Activated CD4-positive, alpha-beta T cell treated with anti-CD3 and anti-CD28 coated beads, Interleukin-2, Interleukin-6, amounts not matched to agents 100 ng/mL and 50 ng/mL, durations not matched to agents 16 hours and 8 hours (primary cell): ENCODE measurements around the gene REST.
"Not testable (repeated sequence)": the region's sequence is repeated elsewhere in the genome, so short reads cannot be mapped to it uniquely, and the experiment has no call there.

Experiments used
- DNase-seq: peaks from one replicate; pipeline ENCODE4 v3.0.0-alpha.2; 2020

Gene REST

DNA sequence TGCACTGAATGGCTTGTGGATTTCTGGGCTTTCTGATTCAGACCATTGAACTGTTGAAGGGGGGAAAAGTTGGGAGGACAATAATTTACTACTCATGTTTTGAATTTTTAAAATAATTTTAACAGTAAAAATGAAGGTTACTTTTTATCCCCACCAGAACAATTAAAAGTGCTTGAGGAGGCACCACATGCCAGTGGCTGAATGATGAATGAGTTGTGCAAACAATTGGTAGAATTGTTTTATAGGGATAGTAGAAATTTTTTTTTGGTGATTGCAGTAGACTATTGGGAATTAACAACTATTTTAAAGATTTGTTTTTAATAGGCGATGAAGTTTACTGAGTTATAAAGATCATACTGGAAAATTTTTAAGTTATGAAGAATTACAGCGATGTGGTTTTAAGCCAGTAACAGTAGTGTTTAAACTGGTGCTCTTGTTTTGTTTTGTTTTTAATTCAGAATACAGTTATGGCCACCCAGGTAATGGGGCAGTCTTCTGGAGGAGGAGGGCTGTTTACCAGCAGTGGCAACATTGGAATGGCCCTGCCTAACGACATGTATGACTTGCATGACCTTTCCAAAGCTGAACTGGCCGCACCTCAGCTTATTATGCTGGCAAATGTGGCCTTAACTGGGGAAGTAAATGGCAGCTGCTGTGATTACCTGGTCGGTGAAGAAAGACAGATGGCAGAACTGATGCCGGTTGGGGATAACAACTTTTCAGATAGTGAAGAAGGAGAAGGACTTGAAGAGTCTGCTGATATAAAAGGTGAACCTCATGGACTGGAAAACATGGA is 2.7 kb downstream of the REST start:
- DNase-seq: no peak

DNA sequence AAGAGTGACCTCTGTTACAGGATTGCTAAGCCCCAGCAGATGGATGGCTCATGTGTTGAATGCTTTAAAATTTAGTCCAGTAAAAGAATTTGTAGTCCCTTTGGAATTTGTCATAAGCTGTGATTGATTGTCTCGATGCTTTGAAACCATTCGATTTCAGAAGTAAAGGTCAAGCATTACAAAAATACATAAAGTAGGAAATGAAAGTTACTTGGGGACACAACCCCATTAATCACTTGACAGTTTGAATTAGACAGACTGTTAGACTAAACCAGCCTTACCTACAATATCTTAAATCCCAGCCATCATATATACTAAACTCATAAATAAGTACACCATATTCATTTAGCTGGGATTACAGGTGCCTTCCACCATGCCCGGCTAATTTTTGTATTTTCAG is 6.6 kb downstream of the REST start:
- no peak for DNase-seq

DNA sequence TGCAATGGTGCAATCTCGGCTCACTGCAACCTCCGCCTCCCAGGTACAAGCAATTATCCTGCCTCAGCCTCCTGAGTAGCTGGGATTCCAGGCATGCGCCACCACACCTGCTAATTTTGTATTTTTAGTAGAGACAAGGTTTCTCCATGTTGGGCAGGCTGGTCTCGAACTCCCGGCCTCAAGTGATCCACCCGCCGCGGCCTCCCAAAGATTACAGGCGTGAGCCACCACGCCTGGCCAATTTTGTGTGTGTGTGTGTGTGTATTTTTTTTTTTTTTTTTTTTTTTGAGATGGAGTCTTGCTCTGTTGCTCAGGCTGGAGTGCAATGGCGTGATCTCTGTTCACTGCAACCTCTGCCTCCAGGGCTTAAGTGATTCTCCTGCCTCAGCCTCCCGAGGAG is 7.3 kb downstream of the REST start:
- DNase-seq: not testable (repeated sequence)

DNA sequence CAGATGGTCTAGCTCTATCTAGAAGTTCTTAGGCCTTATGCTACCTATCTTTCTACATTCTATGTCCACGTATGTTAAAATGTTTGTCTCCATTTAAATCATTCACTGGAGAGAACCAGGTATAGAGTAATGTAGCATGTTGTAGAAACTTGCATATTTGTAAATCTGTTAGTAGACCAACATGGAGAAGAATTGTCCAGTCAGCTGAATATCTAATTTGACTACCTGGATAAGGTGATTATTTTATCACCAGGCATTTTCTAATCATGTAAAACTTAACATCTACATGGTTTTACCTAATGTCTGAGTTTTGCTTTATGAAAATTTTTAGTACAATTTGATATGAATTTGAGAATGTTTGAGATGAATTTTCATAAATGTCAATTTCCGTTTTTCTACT is 19.5 kb downstream of the REST start:
- DNase-seq: no peak

DNA sequence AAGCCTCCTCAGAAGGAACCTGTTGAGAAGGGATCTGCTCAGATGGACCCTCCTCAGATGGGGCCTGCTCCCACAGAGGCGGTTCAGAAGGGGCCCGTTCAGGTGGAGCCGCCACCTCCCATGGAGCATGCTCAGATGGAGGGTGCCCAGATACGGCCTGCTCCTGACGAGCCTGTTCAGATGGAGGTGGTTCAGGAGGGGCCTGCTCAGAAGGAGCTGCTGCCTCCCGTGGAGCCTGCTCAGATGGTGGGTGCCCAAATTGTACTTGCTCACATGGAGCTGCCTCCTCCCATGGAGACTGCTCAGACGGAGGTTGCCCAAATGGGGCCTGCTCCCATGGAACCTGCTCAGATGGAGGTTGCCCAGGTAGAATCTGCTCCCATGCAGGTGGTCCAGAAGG is 22.9 kb downstream of the REST start:
- DNase-seq: no peak

DNA sequence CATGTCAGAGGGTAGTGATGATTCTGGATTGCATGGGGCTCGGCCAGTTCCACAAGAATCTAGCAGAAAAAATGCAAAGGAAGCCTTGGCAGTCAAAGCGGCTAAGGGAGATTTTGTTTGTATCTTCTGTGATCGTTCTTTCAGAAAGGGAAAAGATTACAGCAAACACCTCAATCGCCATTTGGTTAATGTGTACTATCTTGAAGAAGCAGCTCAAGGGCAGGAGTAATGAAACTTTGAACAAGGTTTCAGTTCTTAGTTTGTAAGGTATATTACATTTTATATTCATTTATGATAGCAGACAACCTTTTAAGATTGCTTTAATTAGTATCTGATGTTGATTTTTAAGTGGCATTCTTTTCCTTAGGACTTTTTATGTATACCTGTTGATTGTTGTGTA is 24.2 kb downstream of the REST start:
- no peak for DNase-seq

DNA sequence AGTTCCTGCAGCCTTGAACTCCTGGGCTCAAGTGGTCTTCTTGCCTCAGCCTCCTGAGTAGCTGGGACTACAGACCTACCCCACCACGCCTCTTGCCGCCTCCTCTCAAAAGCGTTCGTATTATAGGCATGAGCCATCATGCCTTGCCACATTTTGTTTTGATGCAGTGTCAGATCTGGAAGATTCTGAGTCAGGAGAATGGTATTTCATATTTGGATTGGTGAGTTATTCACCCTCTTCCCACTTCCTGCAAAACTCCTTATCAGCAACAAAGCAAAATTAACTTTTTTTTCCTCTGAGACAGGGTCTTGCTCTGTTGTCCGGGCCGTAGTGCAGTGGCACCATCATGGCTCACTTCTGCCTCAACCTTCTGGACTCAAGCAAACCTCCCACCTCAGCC is 29.6 kb downstream of the REST start:
- DNase-seq: no peak

DNA sequence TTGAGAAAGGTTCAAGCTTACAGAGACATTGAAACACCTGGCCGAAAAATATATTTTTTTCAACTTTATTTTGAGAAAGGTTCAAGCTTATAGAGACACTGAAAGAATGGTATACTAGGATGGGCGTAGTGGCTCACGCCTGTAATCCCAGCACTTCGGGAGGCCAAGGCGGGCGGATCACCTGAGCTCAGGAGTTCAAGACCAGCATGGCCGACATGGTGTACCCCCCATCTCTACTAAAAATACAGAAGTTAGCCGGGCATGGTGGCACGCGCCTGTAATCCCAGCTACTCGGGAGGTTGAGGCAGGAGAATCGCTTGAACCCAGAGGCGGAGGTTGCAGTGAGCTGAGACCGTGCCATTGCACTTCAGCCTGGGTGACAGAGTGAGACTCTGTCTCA is 32.1 kb downstream of the REST start:
- DNase-seq: not testable (repeated sequence)

DNA sequence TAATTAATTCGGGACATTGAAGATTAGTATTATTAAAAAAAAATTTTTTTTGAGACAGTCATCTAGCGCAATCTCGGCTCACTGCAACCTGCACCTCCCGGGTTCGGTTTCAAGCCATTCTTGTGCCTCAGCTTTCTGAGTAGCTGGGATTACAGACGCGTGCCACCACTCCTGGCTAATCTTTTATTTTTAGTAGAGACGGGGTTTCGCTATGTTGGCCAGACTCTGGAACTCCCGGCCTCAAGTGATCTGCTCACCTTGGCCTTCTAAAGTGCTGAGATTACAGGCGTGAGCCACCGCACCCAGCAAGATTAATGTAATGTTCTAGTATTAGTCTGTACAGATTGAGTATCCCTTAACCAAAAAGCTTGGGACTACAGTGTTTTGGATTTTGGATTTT is 32.7 kb downstream of the REST start:
- DNase-seq: no peak

DNA sequence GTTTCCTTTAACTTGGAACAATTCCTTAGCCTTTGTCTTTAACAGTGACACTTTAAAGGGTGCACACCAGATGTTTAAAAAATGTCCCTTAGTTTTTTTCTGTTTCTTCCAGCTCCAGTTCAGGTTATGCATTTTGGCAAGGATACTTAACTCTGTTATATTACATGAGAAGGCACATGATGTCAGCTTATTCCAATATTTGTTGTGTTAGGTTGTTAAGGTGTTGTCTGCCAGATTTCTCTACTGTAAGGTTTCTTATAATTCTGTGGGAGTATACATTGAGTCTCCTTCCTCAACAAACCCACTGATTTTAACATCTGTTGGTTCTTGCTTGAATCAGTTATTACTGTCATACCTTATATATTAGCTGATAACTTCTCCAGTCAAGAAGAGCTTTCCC is 33.3 kb downstream of the REST start:
- no peak for DNase-seq

DNA sequence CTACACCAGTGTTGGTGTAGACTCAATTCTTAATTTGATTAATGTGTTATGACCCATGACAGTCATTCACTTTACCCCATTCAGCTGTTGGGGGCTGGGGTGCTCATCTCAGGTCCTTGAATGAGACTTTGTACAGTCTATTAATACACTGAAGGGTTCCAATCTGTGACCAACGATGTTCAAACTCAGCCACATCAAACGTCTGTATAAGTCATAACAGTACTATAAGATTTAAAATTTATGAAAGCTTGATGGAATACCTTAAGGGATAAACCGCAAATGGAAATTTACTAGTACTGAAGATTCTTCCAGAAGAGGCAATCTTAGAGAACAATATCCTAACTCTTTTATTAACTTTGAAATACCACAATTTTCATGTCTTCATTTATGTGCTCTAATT is 33.7 kb downstream of the REST start:
- DNase-seq: no peak

DNA sequence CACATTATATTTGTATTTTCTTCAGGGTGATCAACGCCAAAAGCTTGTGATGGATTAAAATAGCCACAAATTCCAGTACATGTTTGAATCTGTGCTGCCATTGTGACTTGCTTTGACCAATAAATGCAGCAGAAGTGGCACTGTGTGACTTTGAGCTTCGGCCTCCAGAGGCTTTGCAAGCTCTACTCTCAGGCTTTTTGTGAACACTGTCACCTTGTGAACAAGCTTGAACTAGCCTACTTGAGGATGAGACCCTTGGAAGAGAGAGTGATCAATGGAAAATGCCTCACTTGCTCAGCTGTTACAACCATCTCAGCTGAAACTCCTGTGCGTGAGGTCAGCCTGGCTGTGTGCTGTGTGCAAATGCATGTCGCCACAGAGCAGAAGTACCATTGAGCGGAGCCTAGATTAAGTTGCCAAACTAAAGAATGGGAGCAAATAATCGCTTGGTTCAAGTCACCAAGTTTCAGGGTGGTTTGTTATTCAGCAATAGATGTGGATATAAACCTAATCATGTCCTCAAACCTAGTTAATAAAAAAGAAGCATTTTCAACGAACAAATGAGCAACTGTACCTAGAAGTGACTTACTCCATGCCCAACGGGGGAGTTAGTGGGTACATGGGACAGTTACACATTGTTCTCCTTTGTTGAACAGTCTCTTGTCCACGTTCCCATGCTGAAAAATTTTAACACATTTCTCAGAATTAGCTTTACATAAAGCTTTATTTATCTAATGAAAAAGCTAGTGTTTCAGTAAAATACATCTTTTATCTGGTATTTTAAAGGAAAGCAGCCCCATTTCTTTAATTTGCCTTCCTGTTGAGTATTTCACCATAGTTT is 46.2 kb downstream of the REST start:
- no peak for DNase-seq

DNA sequence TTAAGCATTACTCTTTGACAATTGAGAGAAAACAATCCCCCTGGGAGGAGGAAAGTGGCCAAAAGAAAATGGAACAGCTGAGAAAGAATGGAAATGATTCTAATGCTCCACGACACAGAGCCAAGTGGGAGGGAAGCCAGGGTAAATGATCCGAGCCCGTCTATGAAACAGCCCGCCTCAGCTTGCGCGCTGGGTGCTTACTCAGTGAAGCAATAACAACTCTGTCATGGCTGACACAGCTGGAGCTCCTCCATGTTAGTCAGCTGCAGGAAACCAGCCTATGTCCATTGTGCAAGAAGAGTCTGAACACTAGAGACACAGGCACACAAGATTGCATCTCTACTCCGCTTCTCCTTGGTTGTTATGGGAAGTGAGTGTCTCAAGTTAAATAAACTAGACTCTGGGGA is 50.4 kb downstream of the REST start:
- no peak for DNase-seq

DNA sequence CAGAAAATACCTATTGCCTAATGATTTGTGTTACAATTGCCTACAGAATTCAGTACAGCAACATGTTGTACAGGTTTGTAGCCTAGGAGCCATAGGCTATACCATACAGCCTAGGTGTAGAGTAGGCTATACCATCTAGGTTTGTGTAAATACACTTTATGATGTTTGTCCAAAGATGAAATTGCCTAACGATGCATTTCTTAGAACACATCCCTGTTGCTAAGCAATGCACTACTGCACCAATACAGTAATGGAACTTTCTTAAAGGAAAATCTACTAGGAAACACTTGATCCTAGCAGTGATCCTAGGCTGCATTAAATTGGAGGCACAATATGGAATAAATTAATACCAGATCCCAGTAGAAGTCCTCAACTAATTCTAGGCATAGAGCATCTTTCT is 51.4 kb downstream of the REST start:
- no peak for DNase-seq

DNA sequence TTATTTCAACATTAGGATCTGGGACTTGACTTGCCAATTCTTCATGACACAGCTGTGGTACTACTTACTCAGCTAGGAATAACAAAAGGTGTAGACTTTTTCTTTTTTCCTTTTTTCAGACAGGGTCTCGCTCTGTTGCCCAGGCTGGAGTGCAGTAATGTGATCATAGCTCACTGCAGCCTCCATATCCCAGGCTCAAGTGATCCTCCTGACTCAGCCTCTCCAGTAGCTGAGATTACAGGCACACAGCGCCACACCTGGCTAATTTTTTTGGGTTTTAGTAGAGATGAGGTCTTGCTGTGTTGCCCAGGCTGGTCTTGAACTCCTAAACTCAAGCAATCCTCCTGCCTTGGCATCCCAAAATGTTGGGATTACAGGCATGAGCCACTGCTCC is 53.4 kb downstream of the REST start:
- DNase-seq: no peak

DNA sequence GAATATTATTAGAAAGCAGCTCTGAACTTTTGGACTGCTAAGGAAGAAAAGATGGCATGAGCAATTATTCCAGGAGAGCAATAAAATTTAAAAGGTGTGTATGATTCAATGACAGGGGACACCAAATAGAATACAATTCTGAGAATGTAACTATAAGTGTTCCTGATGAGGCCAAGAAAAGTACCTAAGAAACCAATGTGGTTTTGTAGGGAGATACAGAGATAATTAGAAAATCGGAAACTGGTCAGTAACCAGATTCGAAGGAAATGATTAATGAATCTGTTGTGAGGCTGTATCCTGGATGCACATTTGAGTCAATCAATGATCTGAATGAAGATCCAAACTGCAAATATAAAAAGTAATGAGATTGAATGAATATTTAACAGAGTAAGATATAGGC is 63.7 kb downstream of the REST start:
- DNase-seq: peak; percentile 43

DNA sequence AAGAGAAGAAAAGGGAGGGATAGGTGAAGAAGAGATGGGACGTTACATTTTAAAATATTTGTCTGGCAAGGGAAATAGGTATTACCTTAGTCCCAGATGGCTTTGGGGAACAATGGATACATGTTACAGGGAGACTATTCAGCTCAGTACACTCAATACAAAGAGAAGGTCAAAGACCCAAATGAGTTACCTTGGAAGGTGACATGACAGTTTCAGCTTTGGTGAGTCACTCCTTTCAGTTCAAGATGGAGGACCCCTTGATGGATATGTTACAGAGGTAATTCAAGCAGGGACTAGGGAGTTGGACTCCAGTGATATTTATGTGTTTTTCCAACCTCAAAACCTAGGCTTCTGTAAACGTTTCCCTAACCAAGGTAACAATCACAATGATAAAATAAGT is 64.7 kb downstream of the REST start:
- DNase-seq: peak; percentile 20

DNA sequence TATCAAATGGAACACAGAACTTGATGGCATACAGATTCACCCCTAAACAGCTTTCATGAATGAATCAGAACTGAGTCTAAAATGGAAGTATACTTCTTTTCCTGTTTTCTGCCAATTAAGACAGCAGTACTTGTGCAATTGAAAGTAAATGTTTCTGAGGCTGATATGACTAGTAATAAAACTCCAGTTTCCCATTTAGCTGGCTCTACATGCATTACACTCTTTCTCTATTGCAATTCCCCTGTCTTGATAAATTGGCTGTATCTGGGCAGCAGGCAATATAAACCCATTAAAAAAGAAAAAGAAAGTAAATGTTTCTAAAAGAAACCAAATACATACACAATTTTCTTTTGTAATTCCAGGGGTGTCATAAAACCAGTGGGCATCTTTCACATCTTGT is 65.1 kb downstream of the REST start:
- DNase-seq: peak; percentile 40

DNA sequence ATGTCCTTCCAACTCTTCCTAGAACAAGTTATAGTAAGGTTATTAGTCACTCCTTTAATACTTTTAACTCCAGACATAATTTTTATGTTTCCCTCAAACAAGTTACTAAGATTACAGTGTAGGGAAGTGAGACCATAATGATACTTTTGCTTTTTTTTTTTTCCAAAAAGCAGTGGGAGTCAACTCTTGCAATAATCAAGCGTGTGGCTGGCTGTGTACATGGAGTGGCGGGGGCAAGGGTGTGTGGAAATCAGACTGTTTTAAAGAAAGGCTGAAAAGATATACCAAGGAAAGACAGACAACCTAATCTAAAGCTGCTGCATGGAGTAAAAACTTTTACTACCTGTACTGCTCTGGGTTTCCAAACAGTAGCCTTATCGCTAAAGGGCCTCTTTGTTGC is 65.6 kb downstream of the REST start:
- no peak for DNase-seq

DNA sequence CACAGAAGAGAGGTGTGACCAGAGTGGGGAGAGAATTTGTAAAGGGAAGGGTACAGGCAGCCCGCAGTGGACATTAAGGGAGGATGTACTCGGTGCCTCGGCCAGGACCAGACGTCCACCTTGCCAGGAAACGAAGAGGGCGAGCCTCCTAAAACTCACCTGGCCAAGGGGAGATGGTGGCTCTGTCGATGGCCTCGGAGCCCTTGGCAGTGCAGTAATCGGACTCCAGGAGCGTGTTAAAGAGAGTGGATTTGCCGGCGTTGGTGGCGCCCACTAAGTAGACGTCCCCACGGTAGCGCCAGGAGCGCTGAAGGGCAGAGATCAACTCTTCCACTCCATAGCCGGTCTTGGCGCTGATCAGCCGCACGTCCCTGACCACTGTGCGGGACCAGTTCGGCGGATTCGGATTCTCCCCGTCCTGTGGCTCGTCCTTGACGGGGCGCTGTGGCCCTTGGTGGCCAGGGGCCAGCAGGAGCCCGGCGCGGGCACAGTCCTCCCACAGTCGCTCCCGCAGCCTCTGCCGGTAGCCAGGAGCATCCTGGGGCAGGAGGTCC is 68.7 kb downstream of the REST start:
- DNase-seq: no peak

DNA sequence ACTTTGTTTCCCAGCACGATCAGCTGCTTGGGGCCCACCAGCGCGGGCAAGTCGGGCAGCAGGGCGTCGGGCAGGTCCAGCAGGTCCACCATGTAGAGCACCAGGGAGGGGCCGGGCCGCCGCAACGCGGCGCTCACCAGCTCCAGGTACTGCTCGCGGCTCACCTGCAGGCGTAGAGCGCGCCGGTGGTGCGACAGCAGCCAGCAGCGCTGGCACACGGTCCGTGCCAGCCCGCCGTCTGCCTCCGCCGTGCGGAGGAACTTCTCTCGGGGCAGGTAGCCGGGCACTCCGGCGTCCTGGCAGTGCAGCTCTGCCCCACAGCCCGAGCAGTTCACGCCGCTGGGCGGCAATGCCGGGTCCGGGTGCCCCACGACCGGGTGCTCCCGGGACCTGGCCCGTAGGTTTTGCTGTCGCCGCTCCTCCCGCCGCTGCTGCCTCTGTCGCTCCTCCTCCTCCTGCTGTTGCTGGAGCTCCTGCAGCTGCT is 69.2 kb downstream of the REST start:
- peak; percentile 42 for DNase-seq

DNA sequence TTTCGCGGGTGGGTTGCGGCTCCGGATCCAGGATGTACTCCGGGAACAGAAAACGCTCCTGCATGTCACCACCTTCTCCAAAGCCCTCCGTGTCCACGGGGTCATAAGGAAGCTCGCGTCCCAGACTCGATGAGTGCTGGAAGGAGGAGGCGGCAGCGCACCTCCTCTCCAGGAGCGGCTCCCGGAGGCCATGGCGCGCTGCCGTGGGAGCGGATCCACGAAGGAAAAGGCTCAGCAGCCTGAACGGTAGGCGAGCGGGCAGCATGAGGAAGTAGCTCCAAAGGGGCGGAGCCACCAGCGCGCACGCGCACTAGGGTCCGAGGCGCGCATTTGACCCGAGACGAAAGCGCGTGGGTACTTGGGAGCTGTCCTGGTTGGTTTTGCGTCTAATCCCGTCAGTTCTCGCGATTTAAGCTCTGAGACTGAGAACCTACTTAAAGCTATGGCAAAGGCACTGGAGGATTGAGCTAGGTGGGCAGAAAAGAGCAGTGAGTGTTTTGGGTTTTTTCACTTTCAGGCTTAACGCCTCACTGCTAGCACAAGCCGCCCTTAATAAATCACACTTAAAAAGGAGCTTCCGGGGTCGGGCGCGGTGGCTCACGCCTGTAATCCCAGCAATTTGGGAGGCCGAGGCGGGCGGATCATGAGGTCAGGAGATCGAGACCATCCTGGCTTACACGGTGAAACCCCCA is 69.8 kb downstream of the REST start, which contains the start of gene NOA1:
NOA1 (minus strand) TSS at position 286 of the 692 bp plus-strand sequence; CDS start at position 265, 21 bp downstream.
- DNase-seq: peak; percentile 99

DNA sequence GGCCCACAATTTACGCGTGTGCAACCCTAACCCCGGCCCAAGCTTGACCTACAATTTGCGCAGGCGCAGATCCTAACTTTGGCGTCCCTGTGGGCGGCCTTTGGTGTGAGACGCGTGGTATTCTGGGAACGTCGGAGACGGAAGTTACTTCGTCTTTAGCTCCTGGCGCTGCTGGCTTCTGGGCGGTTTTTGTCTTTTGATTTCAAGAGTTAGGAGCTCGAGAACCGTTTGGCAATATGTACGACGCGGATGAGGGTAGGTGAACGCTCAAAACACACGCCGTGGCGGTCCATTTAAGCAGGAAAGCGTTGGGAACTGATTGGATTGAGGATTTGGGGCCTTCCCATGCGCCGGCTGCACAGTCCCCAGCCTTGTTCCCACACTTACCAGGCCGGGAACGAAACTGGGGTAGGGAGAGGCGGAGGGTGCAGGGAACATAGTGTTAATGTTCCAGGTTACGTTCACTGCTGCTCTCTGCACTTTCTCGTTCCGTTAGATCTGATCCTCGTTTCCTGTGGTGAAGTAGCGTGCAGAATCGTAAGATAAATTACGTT is 71.1 kb downstream of the REST start, which contains the start of gene POLR2B:
POLR2B (plus strand) TSS at position 147 of the 554 bp plus-strand sequence; CDS start at position 237, 90 bp downstream.
- DNase-seq: peak; percentile 97
